GM19043 (cell line): ENCODE measurements around the gene FEN1.

Experiments used
- ATAC-seq: cut with Tn5 transposase; IDR thresholded peaks from one replicate; pipeline ENCODE4 v1.9.1; 2021; ENCODE audit warnings: low read depth; ENCODE audit not compliant: unreplicated experiment

FEN1 gene

DNA sequence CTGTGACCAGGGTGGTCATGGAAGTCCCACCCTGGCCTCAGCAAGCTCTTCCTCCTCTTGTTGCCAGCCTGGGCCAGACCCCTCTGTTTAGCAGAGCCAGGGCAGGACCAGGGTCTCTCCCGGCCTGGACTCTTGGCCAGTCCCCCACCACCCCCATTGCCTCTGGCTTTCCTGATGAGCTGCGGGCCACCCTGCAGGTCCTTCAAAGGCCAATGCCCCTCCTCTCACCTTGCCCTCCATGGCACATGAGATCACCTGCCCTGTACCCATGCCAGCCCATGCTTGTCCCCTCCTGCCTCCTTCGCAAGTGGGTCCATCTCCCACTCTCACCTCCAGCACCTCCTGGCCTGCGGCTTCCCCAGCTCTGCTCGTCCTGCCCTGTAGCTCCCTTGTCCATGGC is 45.8 kb downstream of the FEN1 start:
- no peak for ATAC-seq

DNA sequence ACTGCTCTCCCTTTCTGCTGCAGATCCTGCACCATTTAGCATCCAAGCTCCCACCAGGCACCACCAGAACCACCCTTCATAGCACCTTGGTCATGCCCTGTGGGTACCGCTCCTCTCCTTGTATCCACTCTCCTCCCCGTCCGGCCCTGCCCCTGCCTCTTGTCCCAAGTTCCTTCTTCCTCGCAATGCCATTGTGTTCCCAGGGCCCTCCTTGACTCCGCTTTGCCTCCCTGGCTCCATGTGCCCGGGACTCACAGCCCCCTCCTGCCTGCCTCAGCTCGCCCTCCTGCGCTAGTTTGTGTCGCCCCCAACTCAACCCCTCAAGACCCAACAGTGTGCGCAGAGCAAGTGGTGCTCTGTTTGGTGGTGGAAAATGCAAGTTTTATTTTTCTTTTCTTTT is 46.2 kb downstream of the FEN1 start:
- no peak for ATAC-seq

DNA sequence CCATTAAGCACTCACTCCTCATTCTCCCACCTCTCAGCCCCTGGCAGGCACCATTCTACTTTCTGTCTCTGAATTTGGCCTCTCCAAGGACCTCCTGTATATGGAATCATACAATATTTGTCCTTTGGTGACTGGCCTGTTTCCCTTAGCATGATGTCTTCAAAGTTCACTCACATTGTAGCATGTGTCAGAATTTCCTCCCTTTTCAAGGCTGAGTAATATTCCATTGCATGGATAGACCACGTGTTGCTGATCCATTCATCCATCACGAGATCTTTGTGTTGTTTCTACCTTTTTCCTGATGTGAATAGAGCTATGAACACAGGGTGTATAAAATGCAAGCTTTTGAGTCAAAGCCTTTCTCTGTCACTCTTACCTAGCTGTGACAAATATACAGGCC is 47.0 kb downstream of the FEN1 start:
- ATAC-seq: no peak

DNA sequence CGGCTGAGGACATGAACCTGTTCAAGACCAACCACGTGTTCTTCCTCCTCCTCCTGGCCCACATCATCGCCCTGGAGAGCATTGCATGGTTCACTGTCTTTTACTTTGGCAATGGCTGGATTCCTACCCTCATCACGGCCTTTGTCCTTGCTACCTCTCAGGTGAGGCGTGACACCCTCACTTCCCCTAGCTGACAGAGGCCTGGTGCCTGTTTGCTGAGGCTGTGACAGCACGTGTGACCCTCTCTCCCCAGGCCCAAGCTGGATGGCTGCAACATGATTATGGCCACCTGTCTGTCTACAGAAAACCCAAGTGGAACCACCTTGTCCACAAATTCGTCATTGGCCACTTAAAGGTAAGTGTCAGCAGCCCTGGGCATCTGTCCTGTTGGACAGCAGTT is 47.7 kb downstream of the FEN1 start:
- ATAC-seq: no peak

DNA sequence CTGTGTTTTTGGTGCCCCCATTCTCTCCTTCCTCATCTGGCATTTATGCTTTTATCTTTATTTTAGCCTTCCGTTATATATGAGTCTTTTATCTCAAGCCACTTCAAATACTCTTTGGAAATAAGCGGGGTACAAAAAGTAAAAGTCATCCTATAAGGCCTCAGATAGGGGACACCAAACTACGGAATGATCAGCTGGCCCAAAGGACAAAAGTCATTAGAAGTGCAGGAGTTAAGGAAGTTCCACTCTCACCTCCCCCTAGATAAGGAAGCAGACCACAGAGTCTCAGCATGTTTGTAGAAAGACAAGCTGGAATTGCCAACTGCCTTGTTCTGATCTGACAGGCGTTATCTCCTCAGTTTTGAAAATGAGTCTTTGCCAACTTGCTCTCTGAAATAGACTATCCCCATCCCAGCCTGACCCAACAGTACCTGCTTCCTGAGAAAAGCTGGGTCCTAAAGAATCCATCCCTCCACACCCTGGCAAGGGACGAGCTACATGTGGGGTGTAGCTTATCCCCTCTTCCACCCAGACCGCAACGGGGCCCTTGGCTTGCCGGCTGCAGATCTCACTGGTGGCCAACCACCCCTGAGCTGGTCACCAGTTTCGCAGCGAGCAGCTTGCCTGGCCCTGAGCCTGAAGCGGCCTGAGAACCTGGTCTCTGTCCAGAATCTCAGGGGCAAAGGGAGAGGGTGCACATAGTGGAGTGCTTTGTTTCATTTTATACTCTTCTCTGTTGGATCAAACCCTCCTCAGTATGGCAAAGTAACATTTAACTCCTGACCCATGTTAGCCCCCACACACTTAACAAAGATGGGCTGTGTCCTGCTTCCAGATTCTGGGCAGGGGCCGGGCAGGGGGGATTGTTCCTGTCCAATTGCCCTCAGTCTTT is 49.2 kb downstream of the FEN1 start:
- no peak for ATAC-seq

DNA sequence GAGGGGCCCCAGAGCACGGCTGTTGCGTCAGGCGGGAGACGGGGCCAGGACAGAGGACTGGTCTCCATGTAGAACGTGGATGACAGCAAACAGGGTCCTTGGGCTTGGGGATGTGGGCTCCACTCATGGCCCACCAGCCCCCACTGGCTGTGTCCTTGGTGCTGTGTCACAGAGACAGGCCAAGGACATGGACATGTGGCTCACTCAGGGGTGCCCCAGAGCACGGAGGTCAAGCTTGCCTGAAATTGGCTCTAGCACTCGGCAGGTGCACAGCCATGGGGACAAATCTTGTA is 49.8 kb downstream of the FEN1 start:
- ATAC-seq: no peak

DNA sequence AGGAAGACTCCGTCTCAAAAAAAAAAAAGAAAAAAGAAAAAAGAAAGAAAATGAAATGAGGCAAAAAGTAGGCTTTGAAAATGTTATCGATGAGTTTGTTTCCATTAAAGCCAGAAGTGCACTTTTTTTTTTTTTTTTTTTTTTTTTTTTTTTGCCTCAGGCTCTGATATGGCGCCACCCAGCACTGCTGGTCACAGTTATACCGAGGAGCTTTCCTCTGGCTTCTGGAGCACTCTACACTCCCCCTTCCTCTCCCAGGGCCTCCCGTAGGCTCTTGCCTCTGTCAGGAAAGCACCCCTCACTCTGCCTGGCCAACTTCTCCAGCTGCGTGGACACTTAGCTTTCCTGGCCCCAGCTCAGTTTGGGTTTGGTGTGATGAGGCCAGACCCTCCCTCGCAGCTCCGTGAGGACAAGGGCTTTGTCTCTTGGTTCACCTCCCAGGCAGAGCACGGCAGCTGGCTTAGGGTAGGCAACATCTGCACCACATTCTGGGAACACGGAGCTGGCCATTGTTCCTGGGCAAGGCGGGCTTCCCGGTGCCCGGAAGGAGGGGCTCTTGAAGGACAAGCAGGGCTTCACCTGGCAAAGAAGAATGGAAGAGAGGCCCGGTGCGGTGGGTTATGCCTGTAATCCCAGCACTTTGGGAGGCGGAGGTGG is 52.3 kb downstream of the FEN1 start:
- no peak for ATAC-seq

DNA sequence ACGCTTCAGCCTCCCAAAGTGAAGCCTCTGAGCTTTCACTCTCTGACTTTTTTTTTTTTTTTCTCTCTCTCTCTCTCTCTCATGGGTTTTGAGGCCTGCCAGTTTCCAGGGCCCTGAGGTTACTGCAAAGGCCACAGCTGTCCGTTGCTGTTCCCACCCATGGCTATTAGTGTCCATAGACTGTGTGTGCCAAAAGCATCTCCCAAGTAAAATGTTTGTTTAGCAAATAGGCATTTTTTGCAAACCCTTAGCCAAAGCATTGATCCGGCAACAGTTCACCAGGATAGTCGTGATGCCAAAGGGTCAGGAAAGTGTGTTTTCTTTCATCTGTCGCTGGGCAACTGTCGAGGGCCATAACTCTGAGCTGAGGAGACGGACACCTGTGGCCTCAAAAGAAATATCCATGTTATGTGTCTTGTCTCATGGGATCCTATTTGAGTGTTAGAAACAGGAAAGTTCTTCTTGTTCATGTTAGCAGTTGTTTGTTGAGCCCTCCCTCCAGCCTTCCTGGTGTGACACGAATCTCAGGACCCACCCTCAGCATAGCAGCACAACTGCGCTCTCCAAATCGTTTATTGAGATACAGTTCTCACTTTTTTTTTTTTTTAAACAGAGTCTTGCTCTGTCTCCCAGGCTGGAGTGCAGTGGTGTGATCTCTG is 53.8 kb downstream of the FEN1 start:
- ATAC-seq: no peak
